Uterus (tissue), 4 donors: ENCODE measurements around the gene TMEM255B. TPM values are rescaled to one million over a fixed set of nuclear protein-coding genes. Genes with fewer than 3 reads are reported as not detected.

ENCODE experiments used
- DNase-seq, 2 donors: peaks; one replicate each; pipeline ENCODE4 v3.0.0-alpha.2; 2019 to 2020
- H3K27ac ChIP-seq, 2 donors: fragments of 200-600 bp; sonication (generic); 1 replicate in 1 of 2; 2 replicates in 1 of 2; pipeline ENCODE4 v1.5.1; 2016 to 2018
- H3K27me3 ChIP-seq, 2 donors: fragments of 200-600 bp; sonication (generic); one replicate each; pipeline ENCODE4 v1.5.1; 2018 to 2019; ENCODE audit warnings: control low read depth in 1 of 2
- H3K36me3 ChIP-seq, 2 donors: fragments of 200-600 bp; sonication (generic); one replicate each; pipeline ENCODE4 v1.5.1; 2019; ENCODE audit warnings: control low read depth in 1 of 2
- H3K4me1 ChIP-seq, 2 donors: fragments of 200-600 bp; sonication (generic); one replicate each; pipeline ENCODE4 v1.5.1; 2018 to 2019; ENCODE audit warnings: control low read depth in 1 of 2
- H3K4me3 ChIP-seq, 2 donors: fragments of 200-600 bp; sonication (generic); 1 replicate in 1 of 2; 2 replicates in 1 of 2; pipeline ENCODE4 v1.5.1; 2018 to 2019; ENCODE audit warnings: mild to moderate bottlenecking in 1 of 2
- H3K9me3 ChIP-seq, 2 donors: fragments of 200-600 bp; sonication (generic); one replicate each; pipeline ENCODE4 v1.5.1; 2019; ENCODE audit warnings: control low read depth in 1 of 2
- POLR2A ChIP-seq, 2 donors: fragments of 450-650 bp; IDR thresholded peaks; one replicate each; pipeline ENCODE4 v1.6.1; 2016; ENCODE audit warnings: antibody characterized with exemption in 2 of 2, mild to moderate bottlenecking in 1 of 2, moderate library complexity in 1 of 2
- intact Hi-C: fragments of 100-400 bp; cut with DNase I; formaldehyde crosslinking; loops from one replicate; pipeline ENCODE4 v1.15.1; 2023; ENCODE audit warnings: low total_unique reads
- total RNA-seq, 4 donors: library from RNA; depleted of rRNA in 3 of 4; stranded (reverse); fragments of >200 nt in 3 of 4; gene quantifications; one replicate each; pipeline versions ENCODE4 v1.1.0 to v1.2.4, GENCODE V29; 2014 to 2023
- TF ChIP-seq, protein P1 (sequence below), 4 experiments: fragments of 200-600 bp in 2 of 4; fragments of 450-650 bp in 2 of 4; sonication (generic) in 2 of 4; IDR thresholded peaks; one replicate each; pipeline ENCODE4 v1.5.1; 2016 to 2019; ENCODE audit warnings: antibody characterized with exemption in 4 of 4, mild to moderate bottlenecking in 2 of 4, moderate library complexity in 1 of 4
- donor health status: DM: yes; HTN: yes; CAD: no.

TMEM255B gene
- total RNA-seq, 4 donors from 2014 or later, result 1.8 to 143 (median 33.2) TPM

- Histone ChIP-seq H3K27ac (no peak overlapping the region), H3K4me3 (no peak overlapping the region), H3K4me1 (no peaks in the 10 kb centered on the region), H3K27me3 (no peaks in the 10 kb centered on the region), H3K9me3 (no peaks in the 10 kb centered on the region), H3K36me3 (no peaks in the 10 kb centered on the region)
- DNase-seq, result no peak
- intact Hi-C loops, result no loop called here
- TF ChIP-seq, protein P1, sequence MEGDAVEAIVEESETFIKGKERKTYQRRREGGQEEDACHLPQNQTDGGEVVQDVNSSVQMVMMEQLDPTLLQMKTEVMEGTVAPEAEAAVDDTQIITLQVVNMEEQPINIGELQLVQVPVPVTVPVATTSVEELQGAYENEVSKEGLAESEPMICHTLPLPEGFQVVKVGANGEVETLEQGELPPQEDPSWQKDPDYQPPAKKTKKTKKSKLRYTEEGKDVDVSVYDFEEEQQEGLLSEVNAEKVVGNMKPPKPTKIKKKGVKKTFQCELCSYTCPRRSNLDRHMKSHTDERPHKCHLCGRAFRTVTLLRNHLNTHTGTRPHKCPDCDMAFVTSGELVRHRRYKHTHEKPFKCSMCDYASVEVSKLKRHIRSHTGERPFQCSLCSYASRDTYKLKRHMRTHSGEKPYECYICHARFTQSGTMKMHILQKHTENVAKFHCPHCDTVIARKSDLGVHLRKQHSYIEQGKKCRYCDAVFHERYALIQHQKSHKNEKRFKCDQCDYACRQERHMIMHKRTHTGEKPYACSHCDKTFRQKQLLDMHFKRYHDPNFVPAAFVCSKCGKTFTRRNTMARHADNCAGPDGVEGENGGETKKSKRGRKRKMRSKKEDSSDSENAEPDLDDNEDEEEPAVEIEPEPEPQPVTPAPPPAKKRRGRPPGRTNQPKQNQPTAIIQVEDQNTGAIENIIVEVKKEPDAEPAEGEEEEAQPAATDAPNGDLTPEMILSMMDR (IDR thresholded peaks at IDR 0.05), result no peak
- no peak for TF ChIP-seq POLR2A (IDR thresholded peaks at IDR 0.05)
Measured at GRCh38 chr13:113801289-113801961, 42.4 kb downstream of the TMEM255B start.

- DNase-seq, result peak; percentile 53 to 71
- Histone ChIP-seq H3K4me3 (no peak overlapping the region), H3K9me3 (no peaks in the 10 kb centered on the region), H3K36me3 (no peaks in the 10 kb centered on the region), H3K4me1 (no peaks in the 10 kb centered on the region), H3K27me3 (no peaks in the 10 kb centered on the region), H3K27ac (no peak overlapping the region)
- intact Hi-C loops, result no loop called here
- TF ChIP-seq, protein P1 (IDR thresholded peaks at IDR 0.05), result no peak
- TF ChIP-seq POLR2A (IDR thresholded peaks at IDR 0.05), result no peak
Measured at GRCh38 chr13:113802090-113802531, 43.1 kb downstream of the TMEM255B start.

DNA sequence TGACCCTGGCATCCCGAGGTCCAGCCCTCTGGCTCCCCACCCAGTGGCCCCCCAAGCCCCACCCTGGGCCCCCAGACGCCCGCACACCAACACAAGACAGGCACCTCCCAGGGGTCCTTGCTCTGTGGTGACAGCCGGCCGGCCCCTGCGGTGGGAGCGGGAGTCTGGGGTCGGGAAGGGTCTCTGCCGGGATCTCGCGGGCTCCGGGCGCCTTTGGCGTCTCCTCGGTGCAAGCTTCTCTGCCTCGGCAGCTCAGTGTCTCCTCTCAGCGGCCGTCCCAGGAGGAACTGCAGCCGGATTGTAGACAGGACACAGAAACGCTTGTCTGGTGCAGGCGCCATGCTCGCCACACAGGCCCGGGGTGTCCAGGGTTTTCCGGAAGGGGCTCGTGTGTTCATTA is 43.7 kb downstream of the TMEM255B start:
- Histone ChIP-seq H3K4me3 (no peak overlapping the region), H3K9me3 (no peaks in the 10 kb centered on the region), H3K4me1 (no peaks in the 10 kb centered on the region), H3K36me3 (no peaks in the 10 kb centered on the region), H3K27ac (no peak overlapping the region), H3K27me3 (no peaks in the 10 kb centered on the region)
- intact Hi-C loops, result no loop called here
- TF ChIP-seq, protein P1 (IDR thresholded peaks at IDR 0.05), result no peak
- no peak for TF ChIP-seq POLR2A (IDR thresholded peaks at IDR 0.05)
- no peak for DNase-seq

DNA sequence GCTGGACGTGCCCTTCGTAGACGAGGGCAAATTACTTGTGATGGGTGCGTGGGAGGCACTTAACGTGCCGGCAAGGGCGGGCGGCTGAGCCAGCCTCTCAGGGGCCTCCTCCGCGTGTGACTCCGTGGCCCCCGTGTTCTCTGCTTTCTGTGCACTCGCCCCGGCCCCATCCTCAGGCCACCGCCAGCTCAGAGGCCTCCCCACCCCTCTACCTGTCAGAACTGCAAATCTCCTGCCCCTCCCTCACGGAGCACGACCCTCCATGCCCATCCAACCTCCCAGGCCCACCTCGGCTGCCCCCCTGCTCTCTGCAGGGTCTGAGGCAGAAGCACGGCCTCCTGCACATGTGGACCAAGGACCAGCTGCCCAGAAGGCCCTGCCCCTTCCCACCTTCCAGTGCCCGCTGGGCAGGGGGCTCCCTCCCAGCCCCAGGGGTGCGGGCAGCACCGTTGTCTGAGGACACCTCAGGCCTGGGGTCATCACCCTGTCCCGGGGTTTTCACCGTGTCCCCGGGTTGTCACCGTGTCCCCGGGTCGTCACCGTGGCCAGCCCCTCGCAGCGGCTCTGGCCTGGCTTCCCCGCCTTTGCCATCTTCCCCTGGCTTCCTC is 44.5 kb downstream of the TMEM255B start:
- Histone ChIP-seq H3K27me3 (no peaks in the 10 kb centered on the region), H3K36me3 (no peaks in the 10 kb centered on the region), H3K27ac (no peak overlapping the region), H3K4me1 (no peaks in the 10 kb centered on the region), H3K4me3 (no peak overlapping the region), H3K9me3 (no peaks in the 10 kb centered on the region)
- no peak for DNase-seq
- intact Hi-C loops, result no loop called here
- no peak for TF ChIP-seq POLR2A (IDR thresholded peaks at IDR 0.05)
- TF ChIP-seq, protein P1 (IDR thresholded peaks at IDR 0.05), result no peak

GRCh38 chr13:113804017-113804702 is 45.1 kb downstream of the TMEM255B start:
- TF ChIP-seq, protein P1 (IDR thresholded peaks at IDR 0.05), result no peak
- no peak for TF ChIP-seq POLR2A (IDR thresholded peaks at IDR 0.05)
- Histone ChIP-seq H3K4me3 (no peak overlapping the region), H3K36me3 (no peaks in the 10 kb centered on the region), H3K4me1 (no peaks in the 10 kb centered on the region), H3K27ac (no peak overlapping the region), H3K27me3 (no peaks in the 10 kb centered on the region), H3K9me3 (no peaks in the 10 kb centered on the region)
- intact Hi-C loops, result no loop called here
- peak; percentile 50 to 52 for DNase-seq
